ENCODE data around the gene EP400. TPM values are rescaled to one million over a fixed set of nuclear protein-coding genes. Genes with fewer than 3 reads are reported as not detected.

Gene EP400
- total and polyA plus RNA-seq, 4 donors, result 11.4 to 47.8 (median 25.7) TPM

- H3K9ac ChIP-seq (ENCODE audit: insufficient read depth in 1 of 2, low read length in 2 of 2), result no peak overlapping the region
- no peak for ATAC-seq (ENCODE audit: insufficient read depth, low FRiP score)
- no peaks in the 10 kb centered on the region for H3K9me3 ChIP-seq (ENCODE audit: control insufficient read depth in 4 of 4, insufficient read depth in 3 of 4, low read length in 3 of 4)
- no peak overlapping the region for H3K4me3 ChIP-seq
- TF ChIP-seq CTCF (IDR thresholded peaks at IDR 0.05; ENCODE audit: control extremely low read depth, extremely low read depth), result no peak
- 80 to 88% methylated on average over 8 of the region's 8 CpGs for whole genome bisulfite sequencing, 2 donors
- no peaks in the 10 kb centered on the region for H3K27me3 ChIP-seq (ENCODE audit: control insufficient read depth in 3 of 3, insufficient read depth in 3 of 3, low read length in 2 of 3)
- peaks cover 9 to 57% (median 18%) of the 10 kb centered on the region in 4 donors for H3K36me3 ChIP-seq (ENCODE audit: control insufficient read depth in 4 of 4, insufficient read depth in 4 of 4, low read length in 4 of 4)
- no peak overlapping the region for H3K27ac ChIP-seq (ENCODE audit: low read depth in 1 of 2, low read length in 1 of 2)
- H3K4me1 ChIP-seq (ENCODE audit: control insufficient read depth in 5 of 5, insufficient read depth in 5 of 5, low read length in 5 of 5), result no peaks in the 10 kb centered on the region
- DNase-seq, result no peak
Measured at GRCh38 chr12:132070298-132070697, 120.6 kb downstream of the EP400 start.

- no peak overlapping the region for H3K9ac ChIP-seq (ENCODE audit: insufficient read depth in 1 of 2, low read length in 2 of 2)
- H3K27ac ChIP-seq (ENCODE audit: low read depth in 1 of 2, low read length in 1 of 2), result no peak overlapping the region
- peaks cover 8 to 59% (median 16%) of the 10 kb centered on the region in 4 donors for H3K36me3 ChIP-seq (ENCODE audit: control insufficient read depth in 4 of 4, insufficient read depth in 4 of 4, low read length in 4 of 4)
- no peaks in the 10 kb centered on the region for H3K27me3 ChIP-seq (ENCODE audit: control insufficient read depth in 3 of 3, insufficient read depth in 3 of 3, low read length in 2 of 3)
- 88 to 89% methylated on average over 12 of the region's 12 CpGs for WGBS, 2 donors
- ATAC-seq (ENCODE audit: insufficient read depth, low FRiP score) (no peak), DNase-seq (no peak)
- H3K9me3 ChIP-seq (ENCODE audit: control insufficient read depth in 4 of 4, insufficient read depth in 3 of 4, low read length in 3 of 4), result no peaks in the 10 kb centered on the region
- TF ChIP-seq CTCF (IDR thresholded peaks at IDR 0.05; ENCODE audit: control extremely low read depth, extremely low read depth), result no peak
- H3K4me1 ChIP-seq (ENCODE audit: control insufficient read depth in 5 of 5, insufficient read depth in 5 of 5, low read length in 5 of 5), result no peaks in the 10 kb centered on the region
- no peak overlapping the region for H3K4me3 ChIP-seq
Measured at GRCh38 chr12:132071040-132071810, 121.5 kb downstream of the EP400 start.

- Histone ChIP-seq H3K27me3 (ENCODE audit: control insufficient read depth in 3 of 3, insufficient read depth in 3 of 3, low read length in 2 of 3) (no peaks in the 10 kb centered on the region), H3K36me3 (ENCODE audit: control insufficient read depth in 4 of 4, insufficient read depth in 4 of 4, low read length in 4 of 4) (peaks cover 14 to 57% (median 21%) of the 10 kb centered on the region in 4 donors), H3K9ac (ENCODE audit: insufficient read depth in 1 of 2, low read length in 2 of 2) (no peak overlapping the region), H3K4me3 (no peak overlapping the region), H3K4me1 (ENCODE audit: control insufficient read depth in 5 of 5, insufficient read depth in 5 of 5, low read length in 5 of 5) (no peaks in the 10 kb centered on the region), H3K9me3 (ENCODE audit: control insufficient read depth in 4 of 4, insufficient read depth in 3 of 4, low read length in 3 of 4) (no peaks in the 10 kb centered on the region), H3K27ac (ENCODE audit: low read depth in 1 of 2, low read length in 1 of 2) (no peak overlapping the region)
- no peak for ATAC-seq (ENCODE audit: insufficient read depth, low FRiP score)
- 96 to 97% methylated on average over 14 of the region's 14 CpGs for WGBS, 2 donors
- DNase-seq, result no peak
- TF ChIP-seq CTCF (IDR thresholded peaks at IDR 0.05; ENCODE audit: control extremely low read depth, extremely low read depth), result no peak
Measured at GRCh38 chr12:132071830-132072384, 122.2 kb downstream of the EP400 start.
